HTERT RPE-1 (cell line): ENCODE data around the gene MPZ.
"Not testable (repeated sequence)": the region's sequence is repeated elsewhere in the genome, so short reads cannot be mapped to it uniquely, and the experiment has no call there.

Experiments used
- in situ Hi-C: fragments of 300-500 bp; cut with MboI; formaldehyde crosslinking; loops from 4 replicates; pipeline ENCODE4 v1.14.3; 2020; ENCODE audit warnings: low sequenced_read_pairs

The MPZ gene

DNA sequence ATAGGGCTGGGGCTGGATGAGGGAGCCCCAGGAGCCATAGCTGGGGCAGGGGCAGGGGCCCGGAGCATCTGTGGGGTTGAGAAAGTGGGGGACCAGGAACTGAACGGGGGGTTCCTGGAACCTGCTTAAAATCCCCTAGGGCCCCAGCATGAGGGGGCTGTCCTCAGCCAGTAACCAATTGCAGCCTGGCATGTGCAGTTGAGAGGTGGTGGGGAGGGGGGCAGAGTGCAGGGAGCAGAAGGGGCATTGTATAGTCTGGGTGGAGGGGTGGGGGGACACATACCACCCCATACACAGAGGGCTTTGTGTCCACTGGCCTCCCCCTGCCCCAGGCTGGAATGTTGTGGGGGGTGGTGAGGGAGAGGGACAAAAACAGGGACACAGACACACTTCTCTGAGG is at the start of gene MPZ:
Gene MPZ, minus strand, starts transcription at position 101 of the 400 bp plus-strand sequence. Its CDS starts 63 bp downstream, at position 38.
- in situ Hi-C loops: no loop called here

DNA sequence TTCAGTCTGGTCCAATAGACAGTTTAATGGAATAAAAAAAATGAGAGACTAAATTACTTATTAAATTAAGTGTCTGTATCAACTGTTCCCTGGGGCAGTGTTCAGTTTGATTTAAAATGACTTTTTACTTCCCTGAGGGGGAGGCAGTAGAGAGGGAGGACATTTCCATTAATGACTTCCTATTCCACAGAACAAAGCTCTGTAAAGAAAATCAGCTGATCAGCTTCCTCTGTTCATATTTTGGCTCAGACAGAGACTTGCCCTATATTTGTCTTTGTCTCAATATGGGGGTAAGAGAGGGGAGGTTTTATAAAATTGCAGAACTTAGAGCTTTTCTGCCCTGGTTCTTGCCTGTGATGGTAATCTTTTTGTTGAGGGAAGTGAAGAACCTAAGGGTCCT is 49.5 kb upstream of the MPZ start:
- in situ Hi-C loops: no loop called here

DNA sequence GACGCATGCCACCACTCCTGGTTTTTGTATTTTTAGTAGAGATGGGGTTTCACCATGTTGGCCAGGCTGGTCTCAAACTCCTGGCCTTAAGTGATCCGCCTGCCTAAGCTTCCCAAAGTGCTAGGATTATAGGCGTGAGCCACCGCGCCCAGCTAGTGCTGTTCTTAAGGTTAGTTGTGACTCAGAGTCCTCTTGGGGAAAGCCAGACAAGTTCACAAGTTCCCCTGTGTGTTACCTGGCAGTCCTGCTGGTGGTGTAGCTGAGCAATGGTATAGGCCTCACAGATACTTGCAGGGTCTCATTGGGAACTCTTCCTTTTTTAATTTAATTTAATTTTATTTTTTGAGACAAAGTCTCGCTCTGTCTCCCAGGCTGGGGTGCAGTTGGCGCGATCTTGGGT is 47.3 kb upstream of the MPZ start:
- in situ Hi-C loops: no loop called here

DNA sequence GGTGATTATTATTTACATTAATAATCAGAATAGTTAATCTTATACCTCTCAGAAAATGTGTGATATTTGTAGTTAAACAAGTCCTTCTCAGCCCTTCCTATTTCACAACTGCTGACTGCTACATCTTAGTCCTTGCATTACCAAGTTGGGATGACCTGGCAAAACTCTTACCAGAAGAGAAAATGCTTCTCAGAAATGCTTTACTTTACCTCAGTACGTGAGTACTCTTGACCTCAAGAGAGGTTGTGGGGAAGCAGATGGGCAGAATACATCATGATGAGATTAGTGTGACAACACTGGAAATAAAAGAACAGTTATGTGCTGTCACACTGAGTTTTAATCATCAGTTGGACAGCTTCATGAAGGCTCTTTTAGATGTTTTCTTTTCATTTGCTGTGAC is 41.7 kb upstream of the MPZ start:
- in situ Hi-C loops: no loop called here

DNA sequence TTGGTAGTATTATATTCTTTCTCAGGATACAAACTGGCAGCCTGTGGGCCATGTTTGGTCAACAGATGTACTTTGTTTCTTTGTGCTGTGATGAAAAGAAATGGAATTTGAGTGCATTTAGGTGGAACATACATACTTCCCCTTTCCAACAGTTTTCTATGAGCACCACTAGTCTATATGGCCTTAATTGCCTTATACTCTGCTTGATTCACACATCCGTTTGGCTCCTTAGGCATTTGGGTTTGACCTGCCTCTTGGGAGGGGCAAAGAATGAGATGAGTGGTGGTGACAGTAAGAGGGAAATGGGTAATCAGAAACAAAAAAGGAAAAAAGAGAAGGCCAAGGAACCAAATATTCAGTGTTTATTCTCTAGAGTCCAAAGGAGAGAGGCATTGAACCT is 40.9 kb upstream of the MPZ start:
- in situ Hi-C loops: no loop called here

DNA sequence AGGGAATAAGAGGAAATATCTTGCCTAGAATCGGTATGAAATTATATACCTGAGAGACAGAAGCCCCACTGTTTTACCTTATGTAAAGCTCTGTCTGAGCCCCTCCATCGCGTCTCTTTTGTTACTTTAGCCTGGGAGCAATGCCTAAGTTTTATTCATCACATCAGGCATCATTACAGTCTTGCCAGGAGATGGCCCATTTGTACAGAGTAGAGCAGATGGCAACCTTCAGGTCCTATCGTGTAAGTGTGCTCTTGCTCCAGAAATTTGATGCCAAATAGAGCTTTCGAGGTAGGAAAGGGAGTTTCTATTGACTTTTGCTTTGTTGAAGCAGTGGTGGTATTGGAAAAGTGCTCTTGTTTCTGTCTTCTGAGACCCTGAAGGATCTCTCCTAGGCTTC is 33.1 kb upstream of the MPZ start:
- in situ Hi-C loops: no loop called here

DNA sequence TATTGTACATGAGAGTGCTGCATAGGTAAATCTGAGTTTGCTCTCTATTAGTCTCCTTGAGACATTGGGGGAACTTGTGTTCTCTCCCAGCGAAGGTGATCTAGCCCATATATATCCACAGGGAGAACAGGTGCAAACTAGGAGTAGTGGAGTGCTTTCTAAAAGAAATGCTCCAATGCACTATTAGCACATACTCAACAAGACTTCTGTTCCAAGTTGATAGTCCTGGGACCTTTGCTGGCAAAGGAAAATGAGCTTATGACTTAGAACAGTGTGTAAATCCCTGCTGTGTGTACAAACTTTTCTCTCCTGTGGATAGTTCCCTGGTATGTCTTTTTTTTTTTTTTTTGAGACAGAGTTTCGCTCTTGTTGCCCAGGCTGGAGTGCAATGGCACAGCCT is 32.4 kb upstream of the MPZ start:
- in situ Hi-C loops: no loop called here

DNA sequence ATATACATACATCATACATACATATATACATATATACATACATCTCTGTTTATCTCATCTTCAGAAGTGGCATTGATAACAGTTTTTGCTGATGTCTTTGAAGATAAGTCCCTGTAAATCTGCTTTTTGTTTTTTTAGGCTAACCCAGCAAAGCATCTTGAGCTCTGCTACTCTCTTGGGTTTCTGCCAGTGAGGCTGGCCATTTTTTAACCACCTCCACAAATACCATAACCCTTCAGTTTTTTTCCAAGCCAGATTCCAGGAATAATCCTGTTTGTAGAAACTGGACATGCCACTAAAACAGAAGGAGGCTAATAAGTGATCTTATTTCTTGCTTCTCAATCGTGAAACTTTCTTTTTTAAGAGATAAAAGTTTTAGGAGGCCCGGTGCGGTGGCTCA is 26.0 kb upstream of the MPZ start:
- in situ Hi-C loops: no loop called here

DNA sequence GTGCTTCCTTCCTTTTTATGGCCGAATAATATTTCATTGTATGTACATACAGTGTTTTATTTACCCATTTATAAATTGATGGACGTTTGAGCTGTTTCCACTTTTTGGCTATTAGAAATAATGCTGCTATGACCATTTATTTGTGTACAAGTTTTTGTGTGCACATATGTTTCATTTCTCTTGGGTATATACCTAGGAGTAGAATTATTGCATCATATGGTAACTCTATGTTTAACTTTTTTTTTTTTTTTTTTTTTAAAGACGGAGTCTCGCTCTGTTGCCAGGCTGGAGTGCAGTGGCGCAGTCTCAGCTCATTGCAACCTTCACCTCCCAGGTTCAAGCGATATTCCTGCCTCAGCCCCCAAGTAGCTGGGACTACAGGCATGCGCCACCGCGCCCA is 23.4 kb upstream of the MPZ start:
- in situ Hi-C loops: no loop called here

DNA sequence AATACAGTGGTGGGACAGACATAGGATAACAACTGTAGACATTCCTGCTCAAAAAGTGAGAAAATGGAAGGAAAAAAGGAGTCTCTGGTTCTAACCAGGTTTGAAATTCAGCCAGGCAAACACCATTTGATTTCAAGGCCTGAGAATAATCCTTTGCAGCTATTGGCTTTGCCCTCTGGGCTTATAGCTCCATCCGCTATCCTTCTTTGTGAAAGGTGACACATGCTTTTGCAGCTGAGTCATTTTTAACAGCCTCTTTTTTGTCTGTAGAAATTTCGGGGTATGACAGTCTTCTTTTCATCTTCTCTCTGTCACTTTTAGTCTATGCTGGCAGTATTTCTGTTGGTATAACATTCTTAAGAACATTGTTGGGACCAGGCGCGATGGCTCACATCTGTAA is 20.6 kb upstream of the MPZ start:
- in situ Hi-C loops: no loop called here

DNA sequence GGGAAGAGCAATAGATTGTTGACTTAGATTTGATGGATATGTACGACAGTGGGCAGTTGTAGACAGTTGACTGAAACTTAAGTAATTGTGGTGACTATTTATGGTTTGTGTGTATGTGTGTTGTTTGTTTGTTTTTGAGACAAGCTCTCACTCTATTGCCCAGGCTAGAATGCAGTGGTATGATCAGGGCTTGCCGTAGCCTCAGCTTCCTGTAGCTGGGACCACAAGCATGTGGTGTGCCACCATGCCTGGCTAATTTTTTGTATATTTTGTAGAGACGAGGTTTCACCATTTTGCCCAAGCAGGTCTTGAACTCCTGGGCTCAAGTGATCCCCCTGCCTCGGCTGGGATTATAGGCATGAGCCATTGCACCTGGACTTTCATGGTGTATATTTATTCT is 14.3 kb upstream of the MPZ start:
- in situ Hi-C loops: no loop called here

DNA sequence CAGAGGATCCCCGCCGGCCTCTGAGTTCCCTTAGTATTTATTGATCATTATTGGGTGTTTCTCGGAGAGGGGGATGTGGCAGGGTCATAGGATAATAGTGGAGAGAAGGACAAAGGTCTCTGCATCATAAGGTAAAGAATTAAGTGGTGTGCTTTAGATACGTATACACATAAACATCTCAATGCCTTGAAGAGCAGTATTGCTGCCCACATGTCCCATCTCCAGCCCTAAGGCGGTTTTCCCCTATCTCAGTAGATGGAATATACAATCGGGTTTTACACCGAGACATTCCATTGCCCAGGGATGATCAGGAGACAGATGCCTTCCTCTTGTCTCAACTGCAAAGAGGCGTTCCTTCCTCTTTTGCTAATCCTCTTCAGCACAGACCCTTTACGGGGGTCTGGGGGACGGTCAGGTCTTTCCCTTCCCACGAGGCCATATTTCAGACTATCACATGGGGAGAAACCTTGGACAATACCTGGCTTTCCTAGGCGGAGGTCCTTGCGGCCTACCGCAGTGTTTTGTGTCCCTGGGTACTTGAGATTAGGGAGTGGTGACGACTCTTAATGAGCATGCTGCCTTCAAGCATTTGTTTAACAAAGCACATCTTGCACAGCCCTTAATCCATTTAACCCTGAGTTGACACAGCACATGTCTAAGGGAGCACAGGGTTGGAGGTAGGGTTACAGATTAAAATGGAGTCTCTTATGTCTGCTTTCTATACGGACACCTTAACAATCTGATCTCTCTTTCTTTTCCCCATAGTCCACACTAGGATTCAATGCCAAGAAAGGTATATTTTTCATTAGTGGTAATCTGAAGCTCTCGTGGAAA is 6.3 kb upstream of the MPZ start:
- in situ Hi-C loops: not testable (repeated sequence)

DNA sequence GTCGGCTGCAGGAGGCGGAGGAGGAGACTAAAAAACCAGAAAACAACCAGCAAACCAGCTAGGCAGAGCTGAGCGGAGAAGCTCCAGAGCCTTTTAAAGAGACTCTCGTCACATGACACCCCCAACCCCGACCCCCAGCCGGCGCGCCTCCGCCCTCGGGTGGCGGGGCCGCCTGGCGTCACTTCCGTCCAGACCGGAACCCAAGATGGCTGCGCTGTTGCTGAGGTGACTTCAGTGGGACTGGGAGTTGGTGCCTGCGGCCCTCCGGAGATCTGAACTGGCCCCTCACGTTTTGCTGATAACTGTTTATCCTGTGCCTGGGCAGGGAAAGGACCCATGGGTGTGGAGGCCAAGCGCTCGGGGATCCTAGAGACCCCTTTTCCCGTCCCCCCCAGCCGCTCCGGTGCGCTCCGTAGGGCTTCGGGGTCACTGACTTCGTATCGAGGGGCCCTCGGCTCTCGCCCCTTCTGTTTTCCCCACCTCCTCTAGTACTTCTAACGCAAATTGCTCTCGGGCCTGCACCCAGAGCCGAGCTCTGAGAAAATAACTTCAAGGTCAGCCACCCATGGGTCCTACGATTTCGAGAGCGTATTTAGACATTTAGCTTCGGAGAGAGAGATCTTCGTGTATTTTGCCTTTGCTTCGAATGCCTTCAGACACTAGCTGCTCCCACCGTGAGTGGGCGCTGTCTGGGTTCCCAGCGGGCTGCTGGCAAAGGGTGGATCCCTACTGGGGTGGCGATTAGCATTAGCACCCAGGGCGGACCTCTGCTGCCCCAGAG is 4.6 kb upstream of the MPZ start, which contains the start of gene SDHC:
Gene SDHC, plus strand, starts transcription at position 181 of the 781 bp plus-strand sequence. Its CDS starts 25 bp downstream, at position 206.
- in situ Hi-C loops: no loop called here

DNA sequence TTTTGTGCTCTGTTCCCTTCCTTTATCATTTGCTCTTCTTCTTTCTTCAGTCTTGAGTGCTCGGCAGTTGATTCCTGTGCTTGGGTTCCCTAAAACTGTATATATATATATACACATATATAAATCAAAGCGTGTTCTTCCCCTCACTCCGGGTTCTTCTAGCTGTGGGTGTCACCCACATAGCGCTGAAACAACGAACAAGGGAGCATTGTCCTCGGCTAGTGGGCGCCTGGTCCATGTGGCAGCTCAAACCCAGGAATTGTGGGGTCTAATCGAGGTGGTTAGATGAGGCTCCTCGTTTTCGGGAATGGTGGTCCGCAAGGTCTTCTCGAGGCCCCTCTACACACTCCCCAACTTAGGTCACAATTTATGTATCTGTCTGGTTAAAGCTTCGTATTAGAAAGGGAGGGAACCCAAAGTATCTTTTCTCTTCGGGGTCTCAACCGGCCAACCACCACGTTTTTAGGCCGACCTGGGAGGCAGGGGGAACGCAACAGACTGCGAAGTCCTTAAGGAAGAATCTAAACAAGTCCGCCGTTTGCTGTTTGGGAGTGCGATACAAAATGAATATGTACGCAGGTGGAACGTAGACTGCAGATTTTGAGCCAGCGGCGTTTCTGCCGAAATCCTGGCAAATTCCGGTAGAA is 3.9 kb upstream of the MPZ start:
- in situ Hi-C loops: no loop called here

DNA sequence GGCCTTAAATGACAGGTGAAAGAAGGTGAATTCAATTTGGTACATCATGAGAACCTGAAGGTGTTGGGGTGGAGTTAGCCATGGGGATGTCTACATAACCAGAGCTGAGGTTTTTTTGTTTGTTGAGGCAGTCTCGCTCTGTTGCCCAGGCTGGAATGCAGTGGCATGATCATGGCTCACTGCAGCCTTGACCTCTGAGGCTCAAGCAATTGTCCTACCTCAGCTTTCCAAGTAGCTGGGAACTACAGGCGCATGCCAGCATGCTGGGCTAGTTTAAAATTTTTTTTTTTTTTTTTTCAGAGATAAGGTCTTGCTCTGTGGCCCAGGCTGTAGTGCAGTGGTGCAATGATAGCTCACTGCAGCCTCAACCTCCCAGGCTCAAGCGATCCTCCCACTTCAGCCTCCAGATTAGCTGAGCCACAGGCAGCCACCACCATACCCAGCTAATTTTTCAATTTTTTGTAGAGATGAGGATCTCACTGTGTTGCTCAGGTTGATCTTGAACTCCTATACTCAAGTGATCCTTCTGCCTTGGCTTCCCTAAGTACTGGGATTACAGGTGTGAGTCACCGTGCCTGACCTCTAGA is 1.9 kb upstream of the MPZ start:
- in situ Hi-C loops: no loop called here

DNA sequence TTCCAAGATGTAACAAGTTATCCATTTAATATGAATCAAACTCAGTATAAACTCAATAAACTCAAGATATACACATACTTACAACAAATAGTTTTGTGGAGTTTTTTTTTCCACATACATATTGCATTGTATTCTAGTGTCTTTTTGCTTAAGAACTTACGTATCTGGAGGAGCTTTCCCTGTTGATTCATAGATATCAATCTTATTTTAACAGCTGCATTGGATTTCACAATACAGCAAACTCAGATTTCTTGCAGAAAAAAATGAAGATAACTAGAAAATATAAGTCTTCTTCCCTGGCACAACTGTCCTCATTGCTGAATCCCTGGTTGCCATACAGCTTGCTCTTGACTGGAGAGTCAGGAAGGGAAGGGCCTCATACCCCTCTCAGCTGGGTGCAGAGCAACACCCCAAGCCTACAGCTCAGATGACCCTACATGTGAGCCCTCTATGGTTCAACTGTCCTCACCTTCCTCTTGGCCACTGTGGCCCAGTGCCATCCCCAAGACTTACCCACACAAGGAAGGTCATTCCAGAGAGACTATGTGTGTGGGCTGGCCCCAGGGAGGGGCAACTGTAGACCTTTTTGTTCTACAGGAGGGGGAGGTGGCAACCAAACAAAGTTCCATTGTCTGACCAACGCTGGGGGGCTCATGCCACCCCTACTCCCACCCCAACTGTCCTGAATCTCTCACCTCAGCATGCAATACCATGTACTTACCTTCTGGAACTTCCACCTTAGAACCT is 1.7 kb downstream of the MPZ start:
- in situ Hi-C loops: no loop called here

DNA sequence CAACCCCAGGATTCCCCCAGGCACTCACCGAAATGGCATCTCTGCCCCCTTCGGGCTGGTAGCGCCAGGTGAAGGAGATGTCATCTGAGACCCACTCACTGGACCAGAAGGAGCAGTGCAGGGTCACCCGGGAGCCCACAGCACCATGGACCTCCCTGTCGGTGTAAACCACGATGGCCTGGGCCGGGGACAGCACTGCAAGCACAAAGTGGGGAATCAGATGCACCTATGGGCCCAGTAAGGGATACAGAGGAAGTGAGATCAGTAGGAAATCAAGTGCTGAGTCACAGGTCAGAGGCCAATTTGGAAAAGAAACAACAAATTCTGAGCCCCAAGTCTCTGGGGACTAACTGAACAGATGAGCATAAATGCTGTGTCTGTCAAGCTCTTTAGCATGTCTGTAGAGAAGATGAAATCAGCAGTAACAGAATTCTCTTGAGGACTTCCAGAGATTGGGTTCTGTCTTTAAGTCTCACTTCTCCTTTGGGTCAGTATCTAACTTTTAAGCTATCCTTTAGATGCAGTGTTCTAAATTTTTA is 2.5 kb downstream of the MPZ start:
- in situ Hi-C loops: no loop called here

DNA sequence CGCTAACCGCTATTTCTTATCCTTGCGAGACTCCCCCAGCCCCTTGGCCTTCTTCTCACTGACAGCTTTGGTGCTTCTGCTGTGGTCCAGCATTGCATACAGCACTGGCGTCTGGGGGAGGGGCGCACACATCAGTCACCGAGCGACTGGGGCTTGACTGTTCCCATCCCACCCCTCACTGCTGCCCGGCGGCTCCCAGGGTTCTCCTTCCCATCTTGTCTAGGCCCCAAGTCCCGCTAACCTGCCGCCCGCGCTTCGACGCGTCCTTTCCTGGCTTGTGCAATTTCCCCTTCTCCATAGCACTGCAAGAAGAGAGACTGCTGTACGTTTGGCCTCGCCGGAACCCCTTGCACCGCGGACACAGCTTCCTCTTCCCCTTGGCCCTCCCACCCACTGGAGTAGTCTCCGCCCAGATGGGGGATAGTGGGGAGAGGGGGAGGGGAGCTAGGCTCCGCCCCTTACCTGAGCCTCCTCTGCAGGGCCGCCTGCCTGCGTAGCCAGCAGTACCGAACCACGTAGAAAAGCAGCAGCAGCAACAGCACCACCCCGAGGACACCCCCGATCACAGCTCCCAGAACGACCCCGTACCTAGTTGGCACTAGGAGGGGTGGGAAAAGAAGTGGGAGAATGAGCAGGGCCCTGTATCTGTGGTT is 3.8 kb downstream of the MPZ start:
- in situ Hi-C loops: no loop called here

DNA sequence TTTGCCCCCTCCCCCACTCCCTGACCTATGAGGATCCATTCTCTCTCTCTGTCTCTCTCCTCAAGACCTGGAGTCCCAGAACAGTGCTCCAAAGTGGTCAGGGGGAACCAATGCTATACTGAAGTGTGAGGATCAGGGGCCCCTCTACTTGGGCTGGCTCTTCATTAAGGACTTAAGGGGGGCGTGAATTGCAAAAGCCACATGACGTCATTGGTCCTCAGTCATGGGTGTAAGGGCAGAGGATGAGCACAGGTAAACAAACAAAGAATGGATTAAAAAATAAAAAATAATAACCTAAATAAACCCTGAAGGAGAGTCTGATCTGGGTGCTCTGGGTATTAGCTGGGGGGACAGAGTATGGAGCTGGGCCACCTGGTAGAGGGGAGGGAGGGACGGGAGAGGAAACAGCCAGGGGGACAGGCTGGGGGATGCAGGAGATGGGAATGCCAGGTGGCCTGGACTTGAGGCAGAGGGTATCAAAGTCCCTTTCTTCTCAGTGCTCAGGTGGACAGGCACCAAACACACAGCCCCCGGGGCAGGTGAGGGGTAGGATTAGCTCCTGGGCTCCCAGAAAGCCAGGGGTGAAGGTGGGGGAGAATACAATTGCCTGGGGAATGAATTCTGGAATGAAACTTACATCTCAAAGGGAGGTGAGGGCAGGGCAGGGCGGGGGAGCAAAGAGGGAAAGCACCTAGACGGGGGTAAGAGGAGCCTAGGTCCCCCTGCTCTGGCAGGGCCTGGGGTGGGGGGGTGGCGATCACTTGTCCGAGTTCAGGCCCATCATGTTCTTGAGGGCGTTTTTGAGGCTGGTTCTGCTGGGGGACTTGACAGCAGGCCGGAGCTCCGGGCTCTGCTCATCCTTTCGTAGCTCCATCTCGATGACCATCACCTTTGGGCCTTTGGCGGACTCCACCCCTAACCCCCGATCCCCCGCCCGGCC is 4.6 kb downstream of the MPZ start:
- in situ Hi-C loops: no loop called here
